Right lobe of liver (tissue), 4 donors: ENCODE results near the gene JCAD.

Source experiments
- POLR2A ChIP-seq: fragments of 450-650 bp; IDR thresholded peaks from one replicate; pipeline ENCODE4 v1.6.1; 2017; ENCODE audit warnings: antibody characterized with exemption, mild to moderate bottlenecking
- TF ChIP-seq, protein P1 (sequence below), 4 donors: fragments of 200-600 bp in 3 of 4; fragments of 450-650 bp in 1 of 4; IDR thresholded peaks; one replicate each; pipeline versions ENCODE4 v1.5.1 to v1.8.0; 2016 to 2022; ENCODE audit warnings: antibody characterized with exemption in 4 of 4, mild to moderate bottlenecking in 2 of 4
- donor health status: DM: no; HTN: no; CAD: no.
- donor health status: DM: no; HTN: no; CAD: no.
- donor health status: DM: no; HTN: yes; CAD: no.

DNA sequence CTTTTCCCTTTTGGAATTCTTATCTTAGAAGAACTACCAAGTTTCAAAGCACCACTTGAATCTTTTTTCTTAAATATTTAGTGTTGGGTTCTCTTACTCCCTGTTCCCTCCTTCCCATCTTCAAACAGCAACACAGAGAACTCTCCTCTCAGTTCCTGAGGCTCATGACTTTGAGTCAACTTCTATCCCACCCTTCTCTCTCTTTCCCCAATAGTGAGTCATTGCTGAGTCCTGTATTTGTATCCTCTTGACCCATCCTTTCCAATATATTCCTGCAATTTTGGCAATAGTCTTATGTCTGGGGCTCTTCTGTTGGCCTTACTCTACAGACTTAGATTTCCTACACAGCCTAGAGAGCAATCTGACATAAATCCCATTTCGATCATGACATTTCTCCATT, 20.8 kb upstream of the JCAD start:
- TF ChIP-seq, protein P1, sequence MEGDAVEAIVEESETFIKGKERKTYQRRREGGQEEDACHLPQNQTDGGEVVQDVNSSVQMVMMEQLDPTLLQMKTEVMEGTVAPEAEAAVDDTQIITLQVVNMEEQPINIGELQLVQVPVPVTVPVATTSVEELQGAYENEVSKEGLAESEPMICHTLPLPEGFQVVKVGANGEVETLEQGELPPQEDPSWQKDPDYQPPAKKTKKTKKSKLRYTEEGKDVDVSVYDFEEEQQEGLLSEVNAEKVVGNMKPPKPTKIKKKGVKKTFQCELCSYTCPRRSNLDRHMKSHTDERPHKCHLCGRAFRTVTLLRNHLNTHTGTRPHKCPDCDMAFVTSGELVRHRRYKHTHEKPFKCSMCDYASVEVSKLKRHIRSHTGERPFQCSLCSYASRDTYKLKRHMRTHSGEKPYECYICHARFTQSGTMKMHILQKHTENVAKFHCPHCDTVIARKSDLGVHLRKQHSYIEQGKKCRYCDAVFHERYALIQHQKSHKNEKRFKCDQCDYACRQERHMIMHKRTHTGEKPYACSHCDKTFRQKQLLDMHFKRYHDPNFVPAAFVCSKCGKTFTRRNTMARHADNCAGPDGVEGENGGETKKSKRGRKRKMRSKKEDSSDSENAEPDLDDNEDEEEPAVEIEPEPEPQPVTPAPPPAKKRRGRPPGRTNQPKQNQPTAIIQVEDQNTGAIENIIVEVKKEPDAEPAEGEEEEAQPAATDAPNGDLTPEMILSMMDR (IDR thresholded peaks at IDR 0.05): no peak
- no peak for TF ChIP-seq POLR2A
